Activated naive CD4-positive, alpha-beta T cell treated with anti-CD3 and anti-CD28 coated beads, Interleukin-2, amount 50 U/mL, for 72 hours (primary cell): ENCODE measurements around the gene UFD1. TPM values are rescaled to one million over a fixed set of nuclear protein-coding genes. Genes with fewer than 3 reads are reported as not detected.

Experiments
- ATAC-seq, 2 donors: fragments of 150-1000 bp; cut with Tn5 transposase; 2 replicates each; pipeline ENCODE4 v1.10.0; 2021; ENCODE audit warnings: mild to moderate bottlenecking in 2 of 2, moderate library complexity in 2 of 2
- DNase-seq, 2 donors: peaks; one replicate each; pipeline ENCODE4 v3.0.0; 2021 to 2022; ENCODE audit warnings: low spot score in 2 of 2
- H3K27ac Mint-ChIP-seq, 2 donors: one replicate each; pipeline ENCODE4 v1.8.0; 2022; ENCODE audit warnings: mild to moderate bottlenecking in 2 of 2, mixed read lengths in 2 of 2
- H3K36me3 Mint-ChIP-seq, 2 donors: one replicate each; pipeline ENCODE4 v1.8.0; 2022; ENCODE audit warnings: mixed read lengths in 2 of 2
- H3K9me3 Mint-ChIP-seq, 2 donors: one replicate each; pipeline ENCODE4 v1.8.0; 2022; ENCODE audit warnings: mixed read lengths in 2 of 2
- total RNA-seq, 2 donors: library from RNA; stranded (reverse); gene quantifications; one replicate each; pipeline ENCODE4 v1.2.3, GENCODE V29; 2022

The UFD1 gene
- total RNA-seq, 2 donors from 2014 or later = 81.7 to 136 TPM

DNA sequence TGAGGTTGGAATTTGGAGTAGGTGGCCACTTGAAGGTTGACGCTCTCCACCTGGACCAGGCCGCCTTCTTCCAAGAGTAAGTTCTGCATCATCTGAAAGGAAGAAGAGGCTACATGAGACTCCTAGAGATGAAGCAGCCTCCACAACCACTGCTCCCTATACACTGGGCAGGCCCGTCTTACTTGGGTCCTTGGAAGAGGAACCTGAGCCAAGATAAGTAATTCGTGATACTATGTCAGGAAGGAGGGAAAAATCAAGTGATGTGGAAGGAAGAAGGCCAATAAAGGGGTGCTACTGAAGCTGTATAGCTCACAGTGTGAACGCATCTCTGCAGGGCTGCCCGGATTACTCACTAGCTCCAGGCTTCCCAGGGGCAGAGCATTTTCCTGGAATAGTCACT, 11.1 kb downstream of the UFD1 start:
- no peak overlapping the region for H3K27ac Mint-ChIP-seq
- H3K36me3 Mint-ChIP-seq = peaks cover 0 to 25% of the 10 kb centered on the region in 2 donors
- ATAC-seq (no peak), DNase-seq (no peak)
- H3K9me3 Mint-ChIP-seq = no peaks in the 10 kb centered on the region

- ATAC-seq (no peak), DNase-seq (no peak)
- Mint-ChIP-seq H3K9me3 (no peaks in the 10 kb centered on the region), H3K27ac (no peak overlapping the region), H3K36me3 (peaks cover 0 to 25% of the 10 kb centered on the region in 2 donors)
Observed at GRCh38 chr22:19466848-19467752, 11.9 kb downstream of the UFD1 start.

GRCh38 chr22:19466126-19466716, 12.8 kb downstream of the UFD1 start:
- H3K9me3 Mint-ChIP-seq = no peaks in the 10 kb centered on the region
- no peak overlapping the region for H3K27ac Mint-ChIP-seq
- ATAC-seq = no peak
- H3K36me3 Mint-ChIP-seq = peaks cover 0 to 20% of the 10 kb centered on the region in 2 donors
- no peak for DNase-seq

DNA sequence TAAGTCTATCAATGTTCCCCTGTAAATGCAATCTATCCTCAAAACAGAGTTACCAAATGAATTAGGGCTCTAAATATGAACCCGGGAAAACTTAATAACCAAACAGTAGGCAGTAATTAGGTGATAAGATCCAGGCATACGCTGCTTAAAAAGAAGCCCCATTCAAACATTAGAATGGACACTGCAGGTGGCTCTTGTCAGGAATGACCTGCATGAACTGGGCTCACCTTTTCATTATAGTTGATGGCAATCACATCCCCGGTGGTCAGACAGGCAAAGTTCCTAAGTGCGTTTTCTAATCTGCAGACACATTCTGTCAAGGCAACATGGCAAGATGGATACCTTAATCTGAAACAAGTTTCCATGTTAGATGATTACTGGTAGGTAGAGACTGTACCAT, 14.0 kb downstream of the UFD1 start:
- Mint-ChIP-seq H3K27ac (peak overlapping the region; percentile 39 to 41), H3K36me3 (peaks cover 0 to 20% of the 10 kb centered on the region in 2 donors), H3K9me3 (no peaks in the 10 kb centered on the region)
- no peak for ATAC-seq
- no peak for DNase-seq

DNA sequence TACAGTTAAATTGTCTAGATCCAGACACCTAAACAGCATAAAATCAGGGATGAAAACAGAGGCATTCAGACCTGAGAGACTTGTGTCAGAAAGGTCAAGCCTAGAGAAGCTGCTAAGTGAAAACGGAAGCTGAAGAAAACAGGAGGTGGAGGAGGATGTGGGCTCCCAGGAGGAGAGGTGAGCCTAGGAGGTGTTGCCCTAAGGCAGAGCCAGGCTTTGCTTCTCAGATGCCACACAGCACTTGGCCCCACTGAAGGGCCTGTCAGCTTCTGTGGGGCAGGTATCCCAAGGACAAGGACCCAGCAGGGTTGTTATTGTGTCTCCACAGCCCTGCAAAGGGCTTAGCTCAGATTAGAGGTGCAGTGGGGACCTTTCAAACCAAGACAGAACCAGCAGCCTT, 14.4 kb downstream of the UFD1 start:
- DNase-seq (no peak), ATAC-seq (peak in 1 of 2 donors; percentile 16)
- Mint-ChIP-seq H3K36me3 (peaks cover 0 to 20% of the 10 kb centered on the region in 2 donors), H3K9me3 (no peaks in the 10 kb centered on the region), H3K27ac (peak overlapping the region; percentile 39 to 41)

DNA sequence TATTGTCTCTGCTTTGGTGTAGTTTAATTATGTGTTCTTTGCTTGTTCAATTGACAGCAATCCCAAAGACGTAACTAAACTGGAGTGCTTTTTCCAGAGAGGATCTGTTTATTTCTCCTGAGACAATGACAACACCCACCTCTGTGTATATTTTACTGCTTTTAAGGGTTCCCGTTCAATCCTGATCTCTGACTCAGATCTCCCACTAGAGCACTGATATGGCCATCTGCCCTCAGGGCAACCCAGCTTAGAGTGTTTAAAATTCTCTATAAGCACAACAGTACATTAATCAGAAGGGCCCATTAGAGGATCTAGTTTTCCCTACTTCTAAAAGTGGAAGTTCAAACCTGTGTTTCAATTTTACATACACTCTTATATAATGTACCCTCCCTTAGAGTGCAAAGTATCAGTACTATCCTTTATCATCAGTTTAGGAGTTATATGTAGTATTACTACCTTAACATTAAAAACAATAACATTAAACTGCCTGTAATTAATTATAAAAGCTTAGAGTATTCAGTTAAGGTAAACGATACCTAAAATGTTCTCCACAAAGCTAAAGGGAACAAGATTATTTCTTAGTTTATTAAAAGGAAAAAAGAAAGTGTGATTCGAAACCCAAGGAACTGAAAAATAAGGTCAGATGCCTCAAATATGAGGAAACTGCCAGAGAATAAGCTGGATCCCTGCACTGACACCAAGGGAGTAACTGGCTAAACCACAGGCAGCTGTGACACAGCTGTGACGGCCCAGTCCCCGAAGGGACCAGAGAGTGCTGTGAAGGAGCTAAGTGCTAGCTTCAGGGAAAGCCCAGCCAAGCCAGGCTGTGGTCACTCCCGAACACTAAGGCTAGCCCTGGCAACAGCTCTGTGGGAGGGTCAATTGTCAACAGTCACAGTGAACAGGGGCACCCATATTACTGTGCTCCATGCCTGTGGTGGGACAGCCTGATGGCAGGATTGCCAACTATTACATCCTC, 15.2 kb downstream of the UFD1 start:
- no peaks in the 10 kb centered on the region for H3K9me3 Mint-ChIP-seq
- H3K27ac Mint-ChIP-seq = peak overlapping the region in 1 of 2 donors; percentile 41
- peaks cover 0 to 20% of the 10 kb centered on the region in 2 donors for H3K36me3 Mint-ChIP-seq
- ATAC-seq (no peak), DNase-seq (no peak)

DNA sequence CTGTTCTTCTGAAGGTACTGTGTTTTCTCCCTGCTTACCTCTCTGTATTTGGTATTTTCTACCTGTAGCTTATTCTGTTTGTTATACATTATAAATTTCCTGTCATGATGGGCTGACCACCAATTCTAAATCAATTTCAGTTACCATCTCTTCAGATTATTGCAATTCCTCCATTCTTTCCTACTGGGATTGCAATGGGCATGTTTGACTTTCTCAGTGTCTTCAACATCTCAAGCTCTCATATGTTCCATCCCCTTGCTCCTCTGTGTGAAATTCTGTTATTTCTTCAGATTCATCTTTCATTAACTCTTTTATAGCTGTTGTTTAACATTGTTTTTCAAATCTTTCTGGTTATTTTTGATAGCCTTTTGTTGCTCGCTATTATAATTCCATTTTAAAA, 16.0 kb downstream of the UFD1 start:
- no peak for ATAC-seq
- Mint-ChIP-seq H3K27ac (no peak overlapping the region), H3K9me3 (no peaks in the 10 kb centered on the region), H3K36me3 (peaks cover 0 to 15% of the 10 kb centered on the region in 2 donors)
- DNase-seq = no peak

GRCh38 chr22:19461506-19461905, 17.5 kb downstream of the UFD1 start:
- ATAC-seq = no peak
- Mint-ChIP-seq H3K9me3 (no peaks in the 10 kb centered on the region), H3K27ac (no peak overlapping the region), H3K36me3 (peaks cover 0 to 7% of the 10 kb centered on the region in 2 donors)
- DNase-seq = no peak

DNA sequence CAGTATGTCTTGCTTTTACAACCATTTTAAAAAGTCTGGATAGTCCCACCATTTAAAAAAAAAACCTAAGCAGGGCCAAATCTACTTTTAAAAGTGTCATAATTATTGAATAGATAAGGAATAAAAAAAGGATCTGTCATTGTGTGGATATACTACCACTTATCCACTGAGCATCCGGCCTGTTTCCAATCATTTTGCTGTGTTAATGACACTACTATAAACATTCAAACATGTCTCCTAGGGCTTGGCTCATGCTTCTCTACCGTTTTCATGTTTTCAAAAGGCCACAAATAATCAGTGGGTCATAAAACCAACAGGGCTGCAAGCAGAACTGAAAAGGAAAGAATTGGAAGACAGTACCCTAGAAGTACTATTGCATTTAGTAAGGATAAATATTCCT, 19.0 kb downstream of the UFD1 start:
- Mint-ChIP-seq H3K36me3 (peaks cover 0 to 8% of the 10 kb centered on the region in 2 donors), H3K27ac (no peak overlapping the region), H3K9me3 (no peaks in the 10 kb centered on the region)
- DNase-seq (no peak), ATAC-seq (no peak)

DNA sequence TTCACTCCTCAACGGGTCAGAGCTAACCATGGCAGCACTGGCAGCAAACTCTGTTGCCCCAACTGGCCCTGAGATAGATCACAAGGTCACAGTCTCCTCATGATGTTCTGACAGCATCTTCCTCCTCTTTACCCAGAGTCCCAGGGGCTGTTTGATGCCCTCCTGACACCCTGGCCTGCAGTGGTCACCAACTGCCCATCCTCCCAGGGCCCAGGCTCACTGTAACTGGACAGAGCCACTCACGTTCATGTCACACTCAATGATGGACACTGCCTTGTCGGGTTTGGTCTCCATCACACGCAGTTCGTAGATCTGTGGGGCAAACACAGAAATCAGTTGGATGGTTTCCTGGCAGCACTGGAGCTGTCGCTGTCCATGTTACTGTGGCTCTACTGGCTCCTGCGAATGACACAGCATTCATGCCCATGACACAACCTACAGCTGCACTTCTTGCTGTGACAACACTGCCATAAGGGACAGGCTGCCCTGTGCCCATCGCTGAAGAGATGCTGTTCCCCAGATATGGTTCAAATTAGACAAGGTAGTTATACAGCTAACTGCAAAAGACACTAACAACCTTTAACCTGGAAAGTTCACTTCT, 21.1 kb downstream of the UFD1 start:
- H3K27ac Mint-ChIP-seq = peak overlapping the region in 1 of 2 donors; percentile 41
- no peaks in the 10 kb centered on the region for H3K9me3 Mint-ChIP-seq
- no peak for ATAC-seq
- no peak for DNase-seq
- peaks cover 0 to 14% of the 10 kb centered on the region in 2 donors for H3K36me3 Mint-ChIP-seq

- H3K9me3 Mint-ChIP-seq = no peaks in the 10 kb centered on the region
- ATAC-seq (no peak), DNase-seq (no peak)
- peaks cover 0 to 14% of the 10 kb centered on the region in 2 donors for H3K36me3 Mint-ChIP-seq
- H3K27ac Mint-ChIP-seq = peak overlapping the region in 1 of 2 donors; percentile 36
Observed at GRCh38 chr22:19456541-19456940, 22.5 kb downstream of the UFD1 start.

DNA sequence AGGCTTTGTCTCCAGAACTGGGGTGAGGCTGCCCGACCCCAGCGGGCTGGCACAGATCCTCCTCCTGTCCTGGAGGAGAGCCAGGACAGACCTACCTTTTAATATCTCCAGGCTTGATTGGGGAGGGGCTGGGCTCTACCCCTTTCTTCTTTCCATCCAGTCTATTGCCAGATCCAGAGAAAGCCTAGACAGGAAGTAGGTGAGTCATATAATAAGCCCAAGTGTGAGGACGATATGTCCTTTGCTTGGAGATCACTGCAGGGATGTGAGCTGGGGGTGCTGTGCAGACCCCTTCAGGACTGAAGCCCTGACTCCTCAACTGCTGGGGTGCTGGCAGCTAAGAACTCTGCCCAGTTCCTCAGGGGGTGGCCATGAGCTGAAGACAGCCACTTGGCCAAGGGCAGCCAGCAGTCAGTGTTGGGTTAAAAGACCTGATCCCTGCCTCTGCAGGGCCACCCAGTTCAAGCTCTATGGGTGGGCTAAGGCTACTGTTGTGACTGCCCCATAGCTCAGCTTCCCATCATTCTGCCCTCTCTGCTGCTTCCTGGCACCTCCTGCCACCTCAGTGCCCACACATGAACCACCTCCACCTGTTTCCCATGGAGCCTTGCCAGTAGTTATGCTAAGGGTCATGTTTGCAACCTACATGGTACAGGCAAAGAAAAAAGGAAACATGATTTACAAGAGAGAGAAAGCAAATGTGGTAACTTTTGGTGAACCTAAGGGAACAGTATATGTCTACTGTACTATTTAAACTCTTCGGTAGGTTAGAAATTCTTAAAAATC, 23.2 kb downstream of the UFD1 start:
- peaks cover 0 to 14% of the 10 kb centered on the region in 2 donors for H3K36me3 Mint-ChIP-seq
- ATAC-seq (peak in 1 of 2 donors; percentile 33), DNase-seq (no peak)
- peak overlapping the region; percentile 18 to 36 for H3K27ac Mint-ChIP-seq
- H3K9me3 Mint-ChIP-seq = no peaks in the 10 kb centered on the region

- Mint-ChIP-seq H3K36me3 (peaks cover 0 to 14% of the 10 kb centered on the region in 2 donors), H3K27ac (peak overlapping the region; percentile 44 to 70), H3K9me3 (no peaks in the 10 kb centered on the region)
- no peak for DNase-seq
- no peak for ATAC-seq
Observed at GRCh38 chr22:19455033-19455432, 24.0 kb downstream of the UFD1 start.

GRCh38 chr22:19454156-19454555, 24.8 kb downstream of the UFD1 start:
- peaks cover 0 to 19% of the 10 kb centered on the region in 2 donors for H3K36me3 Mint-ChIP-seq
- peak overlapping the region; percentile 22 to 70 for H3K27ac Mint-ChIP-seq
- no peak for DNase-seq
- no peaks in the 10 kb centered on the region for H3K9me3 Mint-ChIP-seq
- ATAC-seq = no peak

- no peak for DNase-seq
- ATAC-seq = no peak
- Mint-ChIP-seq H3K36me3 (peaks cover 0 to 20% of the 10 kb centered on the region in 2 donors), H3K27ac (peak overlapping the region; percentile 70 to 85), H3K9me3 (no peaks in the 10 kb centered on the region)
Observed at GRCh38 chr22:19453718-19454117, 25.3 kb downstream of the UFD1 start.
